NCI-H1092 treated with DMSO at 0.1 percent for 48 hours (cell line): ENCODE measurements around the gene CFAP68.
A peak's percentile ranks its signal among the peaks of the same experiment; 100 is the strongest.

Source experiments
- DNase-seq: peaks from one replicate; lab custom pipeline; 2025; lab: John Stamatoyannopoulos, UW

CFAP68 gene

GRCh38 chr11:111878849-111879636, at the start of gene CFAP68, which contains the start of gene FDXACB1:
Gene CFAP68, plus strand, starts transcription at chr11:111879541. Its CDS starts 20 bp downstream, at chr11:111879561.
Gene FDXACB1, minus strand, starts transcription at chr11:111879165. Its CDS starts 33 bp downstream, at chr11:111879132.
- DNase-seq, result peak; percentile 99

GRCh38 chr11:111833524-111833923, 45.8 kb upstream of the CFAP68 start:
- no peak for DNase-seq

GRCh38 chr11:111834432-111835163, 44.7 kb upstream of the CFAP68 start:
- no peak for DNase-seq

- DNase-seq, result no peak
These were observed 43.7 kb upstream of the CFAP68 start for GRCh38 chr11:111835665-111836064.

- no peak for DNase-seq
These were observed 43.2 kb upstream of the CFAP68 start for GRCh38 chr11:111836162-111836561.

GRCh38 chr11:111836721-111837120, 42.6 kb upstream of the CFAP68 start:
- no peak for DNase-seq

- no peak for DNase-seq
These were observed 41.9 kb upstream of the CFAP68 start for GRCh38 chr11:111837366-111837891.

- DNase-seq, result no peak
These were observed 41.3 kb upstream of the CFAP68 start for GRCh38 chr11:111838054-111838453.

- DNase-seq, result no peak
These were observed 39.2 kb upstream of the CFAP68 start for GRCh38 chr11:111840143-111840542.

- peak; percentile 80 for DNase-seq
These were observed 37.8 kb upstream of the CFAP68 start for GRCh38 chr11:111841370-111842053.

- no peak for DNase-seq
These were observed 35.7 kb upstream of the CFAP68 start for GRCh38 chr11:111843661-111844060.

GRCh38 chr11:111845276-111846028, 33.9 kb upstream of the CFAP68 start:
- no peak for DNase-seq

GRCh38 chr11:111846063-111846462, 33.3 kb upstream of the CFAP68 start:
- no peak for DNase-seq

- DNase-seq, result no peak
These were observed 32.7 kb upstream of the CFAP68 start for GRCh38 chr11:111846636-111847035.

- no peak for DNase-seq
These were observed 29.7 kb upstream of the CFAP68 start for GRCh38 chr11:111849631-111850030.

- no peak for DNase-seq
These were observed 28.3 kb upstream of the CFAP68 start for GRCh38 chr11:111851067-111851466.

GRCh38 chr11:111851636-111852035, 27.7 kb upstream of the CFAP68 start:
- DNase-seq, result no peak

GRCh38 chr11:111852103-111852502, 27.2 kb upstream of the CFAP68 start:
- DNase-seq, result no peak

GRCh38 chr11:111855506-111855905, 23.8 kb upstream of the CFAP68 start:
- no peak for DNase-seq

- DNase-seq, result no peak
These were observed 19.1 kb upstream of the CFAP68 start for GRCh38 chr11:111860257-111860656.

GRCh38 chr11:111870113-111870512, 9.2 kb upstream of the CFAP68 start:
- DNase-seq, result no peak

GRCh38 chr11:111870522-111870885, 8.8 kb upstream of the CFAP68 start:
- no peak for DNase-seq
